ENCODE results near the gene UNG.

The UNG gene

GRCh38 chr12:109127533-109128242, 30.3 kb downstream of the UNG start:
- TF ChIP-seq CTCF (IDR thresholded peaks at IDR 0.05; ENCODE audit: control insufficient read depth, extremely low read depth, insufficient read depth) = no peak
- H3K4me3 ChIP-seq (ENCODE audit: low read depth, low read length) = no peak overlapping the region
- DNase-seq (ENCODE audit: low read depth) = no peak

GRCh38 chr12:109130297-109131153, 33.1 kb downstream of the UNG start:
- DNase-seq (ENCODE audit: low read depth) = no peak
- no peak overlapping the region for H3K4me3 ChIP-seq (ENCODE audit: low read depth, low read length)
- TF ChIP-seq CTCF (IDR thresholded peaks at IDR 0.05; ENCODE audit: control insufficient read depth, extremely low read depth, insufficient read depth) = no peak

GRCh38 chr12:109131154-109132050, 34.0 kb downstream of the UNG start:
- DNase-seq (ENCODE audit: low read depth) = no peak
- no peak for TF ChIP-seq CTCF (IDR thresholded peaks at IDR 0.05; ENCODE audit: control insufficient read depth, extremely low read depth, insufficient read depth)
- H3K4me3 ChIP-seq (ENCODE audit: low read depth, low read length) = no peak overlapping the region

GRCh38 chr12:109134186-109134917, 37.0 kb downstream of the UNG start:
- no peak for DNase-seq (ENCODE audit: low read depth)
- peak; percentile 67 for TF ChIP-seq CTCF (IDR thresholded peaks at IDR 0.05; ENCODE audit: control insufficient read depth, extremely low read depth, insufficient read depth)

GRCh38 chr12:109137055-109137454, 39.7 kb downstream of the UNG start:
- no peak overlapping the region for H3K4me3 ChIP-seq (ENCODE audit: low read depth, low read length)
- no peak for DNase-seq (ENCODE audit: low read depth)
- TF ChIP-seq CTCF (IDR thresholded peaks at IDR 0.05; ENCODE audit: control insufficient read depth, extremely low read depth, insufficient read depth) = no peak

More at GRCh38 chr12:109134186-109134917, 37.0 kb downstream of the UNG start:
- no peak overlapping the region for H3K4me3 ChIP-seq (ENCODE audit: low read depth, low read length)

- no peak for DNase-seq (ENCODE audit: low read depth)
- no peak overlapping the region for H3K4me3 ChIP-seq (ENCODE audit: low read depth, low read length)
- TF ChIP-seq CTCF (IDR thresholded peaks at IDR 0.05; ENCODE audit: control insufficient read depth, extremely low read depth, insufficient read depth) = no peak
These were observed 42.0 kb downstream of the UNG start for GRCh38 chr12:109139360-109139759.

Data from LNCaP clone FGC (cell line).